HG03097 (cell line): ENCODE results near the gene SLC4A8.
"Not testable (repeated sequence)": the region's sequence is repeated elsewhere in the genome, so short reads cannot be mapped to it uniquely, and the experiment has no call there.

Experiments
- ATAC-seq: cut with Tn5 transposase; IDR thresholded peaks from one replicate; pipeline ENCODE4 v1.9.1; 2021; ENCODE audit not compliant: unreplicated experiment, low FRiP score

SLC4A8 gene

GRCh38 chr12:51470116-51470515 is 45.5 kb downstream of the SLC4A8 start:
- ATAC-seq, result no peak

- ATAC-seq, result no peak
Observed at GRCh38 chr12:51471111-51471864, 46.7 kb downstream of the SLC4A8 start.

- no peak for ATAC-seq
Observed at GRCh38 chr12:51472984-51473383, 48.4 kb downstream of the SLC4A8 start.

- ATAC-seq, result no peak
Observed at GRCh38 chr12:51473947-51474346, 49.3 kb downstream of the SLC4A8 start.

GRCh38 chr12:51475543-51475942 is 50.9 kb downstream of the SLC4A8 start:
- no peak for ATAC-seq

- ATAC-seq, result no peak
Observed at GRCh38 chr12:51480978-51481377, 56.3 kb downstream of the SLC4A8 start.

- ATAC-seq, result no peak
Observed at GRCh38 chr12:51482929-51483697, 58.5 kb downstream of the SLC4A8 start.

- no peak for ATAC-seq
Observed at GRCh38 chr12:51484119-51484518, 59.5 kb downstream of the SLC4A8 start.

GRCh38 chr12:51488281-51488680 is 63.6 kb downstream of the SLC4A8 start:
- ATAC-seq, result no peak

GRCh38 chr12:51493281-51493680 is 68.7 kb downstream of the SLC4A8 start:
- ATAC-seq, result no peak

GRCh38 chr12:51496895-51497294 is 72.3 kb downstream of the SLC4A8 start:
- no peak for ATAC-seq

GRCh38 chr12:51504851-51505250 is 80.2 kb downstream of the SLC4A8 start:
- no peak for ATAC-seq

- no peak for ATAC-seq
Observed at GRCh38 chr12:51505360-51506105, 80.9 kb downstream of the SLC4A8 start.

GRCh38 chr12:51507178-51507577 is 82.5 kb downstream of the SLC4A8 start:
- no peak for ATAC-seq

GRCh38 chr12:51508285-51508684 is 83.7 kb downstream of the SLC4A8 start:
- ATAC-seq, result no peak

- no peak for ATAC-seq
Observed at GRCh38 chr12:51511546-51512260, 87.1 kb downstream of the SLC4A8 start.

GRCh38 chr12:51512438-51512837 is 87.8 kb downstream of the SLC4A8 start:
- no peak for ATAC-seq

GRCh38 chr12:51515037-51515436 is 90.4 kb downstream of the SLC4A8 start:
- ATAC-seq, result not testable (repeated sequence)

- ATAC-seq, result no peak
Observed at GRCh38 chr12:51517316-51517715, 92.7 kb downstream of the SLC4A8 start.

- no peak for ATAC-seq
Observed at GRCh38 chr12:51517800-51518199, 93.2 kb downstream of the SLC4A8 start.

GRCh38 chr12:51519755-51520154 is 95.1 kb downstream of the SLC4A8 start:
- no peak for ATAC-seq
